ENCODE measurements around the gene ZNF429.

Gene ZNF429

GRCh38 chr19:21463449-21464105 lies 41.8 kb upstream of the ZNF429 start:
- Histone ChIP-seq H4K20me1 (ENCODE audit: insufficient read depth, low read length) (no peaks in the 10 kb centered on the region), H3K4me3 (ENCODE audit: low read length) (no peak overlapping the region), H3K36me3 (replicated peaks; ENCODE audit: insufficient read depth, low read length) (no peaks in the 10 kb centered on the region), H3K27ac (ENCODE audit: low read length) (no peak overlapping the region), H3K9me2 (replicated peaks; ENCODE audit: insufficient read depth, low read length) (no peaks in the 10 kb centered on the region), H3K9me3 (replicated peaks; ENCODE audit: insufficient read depth, low read length) (no peaks in the 10 kb centered on the region), H3K27me3 (replicated peaks; ENCODE audit: insufficient read depth, low read length) (no peaks in the 10 kb centered on the region), H3K4me2 (ENCODE audit: low read depth, low read length) (no peak overlapping the region), H2AFZ (ENCODE audit: low read length) (no peak overlapping the region), H3K4me1 (ENCODE audit: low read length) (no peaks in the 10 kb centered on the region), H3F3A (ENCODE audit: insufficient read depth, low read length) (no peaks in the 10 kb centered on the region), H3K79me2 (ENCODE audit: low read length) (no peaks in the 10 kb centered on the region), H3K9ac (ENCODE audit: low read length) (no peak overlapping the region)
- TF ChIP-seq CTCF (IDR thresholded peaks at IDR 0.05; ENCODE audit: low read length), result no peak
- TF ChIP-seq EZH2phosphoT487 (IDR thresholded peaks at IDR 0.05; ENCODE audit: low read length), result no peak
- TF ChIP-seq EZH2 (optimal IDR thresholded peaks at IDR 0.05; ENCODE audit: low read depth, low read length), result no peak
- DNase-seq, result no peak

GRCh38 chr19:21466627-21467026 lies 38.8 kb upstream of the ZNF429 start:
- Histone ChIP-seq H2AFZ (ENCODE audit: low read length) (no peak overlapping the region), H3K9me2 (replicated peaks; ENCODE audit: insufficient read depth, low read length) (no peaks in the 10 kb centered on the region), H3K9me3 (replicated peaks; ENCODE audit: insufficient read depth, low read length) (no peaks in the 10 kb centered on the region), H3K27me3 (replicated peaks; ENCODE audit: insufficient read depth, low read length) (no peaks in the 10 kb centered on the region), H3K9ac (ENCODE audit: low read length) (no peak overlapping the region), H3K79me2 (ENCODE audit: low read length) (no peaks in the 10 kb centered on the region), H3K27ac (ENCODE audit: low read length) (no peak overlapping the region), H4K20me1 (ENCODE audit: insufficient read depth, low read length) (no peaks in the 10 kb centered on the region), H3K4me1 (ENCODE audit: low read length) (no peaks in the 10 kb centered on the region), H3K36me3 (replicated peaks; ENCODE audit: insufficient read depth, low read length) (no peaks in the 10 kb centered on the region), H3K4me2 (ENCODE audit: low read depth, low read length) (no peak overlapping the region), H3K4me3 (ENCODE audit: low read length) (no peak overlapping the region), H3F3A (ENCODE audit: insufficient read depth, low read length) (no peaks in the 10 kb centered on the region)
- TF ChIP-seq CTCF (IDR thresholded peaks at IDR 0.05; ENCODE audit: low read length), result no peak
- no peak for TF ChIP-seq EZH2phosphoT487 (IDR thresholded peaks at IDR 0.05; ENCODE audit: low read length)
- TF ChIP-seq EZH2 (optimal IDR thresholded peaks at IDR 0.05; ENCODE audit: low read depth, low read length), result no peak
- no peak for DNase-seq

- no peaks in the 10 kb centered on the region for H3K36me3 ChIP-seq (replicated peaks; ENCODE audit: insufficient read depth, low read length)
- H3K9me3 ChIP-seq (replicated peaks; ENCODE audit: insufficient read depth, low read length), result no peaks in the 10 kb centered on the region
- H3K4me2 ChIP-seq (ENCODE audit: low read depth, low read length), result no peak overlapping the region
- H3K79me2 ChIP-seq (ENCODE audit: low read length), result no peaks in the 10 kb centered on the region
- DNase-seq, result no peak
- no peak overlapping the region for H3K9ac ChIP-seq (ENCODE audit: low read length)
- TF ChIP-seq CTCF (IDR thresholded peaks at IDR 0.05; ENCODE audit: low read length) (no peak), EZH2 (optimal IDR thresholded peaks at IDR 0.05; ENCODE audit: low read depth, low read length) (no peak), EZH2phosphoT487 (IDR thresholded peaks at IDR 0.05; ENCODE audit: low read length) (no peak)
- H3K9me2 ChIP-seq (replicated peaks; ENCODE audit: insufficient read depth, low read length), result no peaks in the 10 kb centered on the region
- H3K27me3 ChIP-seq (replicated peaks; ENCODE audit: insufficient read depth, low read length), result no peaks in the 10 kb centered on the region
- no peaks in the 10 kb centered on the region for H3K4me1 ChIP-seq (ENCODE audit: low read length)
- no peaks in the 10 kb centered on the region for H4K20me1 ChIP-seq (ENCODE audit: insufficient read depth, low read length)
- no peak overlapping the region for H3K4me3 ChIP-seq (ENCODE audit: low read length)
- no peak overlapping the region for H3K27ac ChIP-seq (ENCODE audit: low read length)
- H3F3A ChIP-seq (ENCODE audit: insufficient read depth, low read length), result no peaks in the 10 kb centered on the region
- H2AFZ ChIP-seq (ENCODE audit: low read length), result no peak overlapping the region
Measured at GRCh38 chr19:21468791-21469190, 36.6 kb upstream of the ZNF429 start.

Data from MM.1S (cell line).